HepG2 (cell line): ENCODE measurements around the gene ABCA8.

Experiments used
- HOMEZ ChIP-seq: IDR thresholded peaks from 2 replicates; pipeline ENCODE4 v1.6.1; 2016; ENCODE audit warnings: low read depth
- KDM1A ChIP-seq: IDR thresholded peaks from 2 replicates; pipeline ENCODE4 v1.6.1; 2016; ENCODE audit warnings: missing compliant biosample characterization
- TFDP1 ChIP-seq: IDR thresholded peaks from 2 replicates; pipeline ENCODE4 v1.6.1; 2016; ENCODE audit warnings: missing compliant biosample characterization, missing genetic modification reagents, borderline replicate concordance

GRCh38 chr17:68847711-68848110 is 107.5 kb downstream of the ABCA8 start:
- TF ChIP-seq TFDP1 (CRISPR knock-in tag) = no peak
- no peak for TF ChIP-seq HOMEZ (CRISPR knock-in tag)
- TF ChIP-seq KDM1A (CRISPR knock-in tag) = no peak
